Panc1 (cell line): Measurements from ENCODE around the gene PCDHGB4. TPM values are rescaled to one million over a fixed set of nuclear protein-coding genes. Genes with fewer than 3 reads are reported as not detected.

Experiments
- ATAC-seq: fragments of 200-7000 bp; cut with Tn5 transposase; 2 replicates; pipeline ENCODE4 v1.9.1; 2020; ENCODE audit warnings: mild to moderate bottlenecking, moderate library complexity
- BruUV-seq: library from RNA; stranded (reverse); fragments of 400-500 nt; replicated peaks from 2 replicates; lab custom pipeline; 2021; lab: Mats Ljungman, UMichigan
- CTCF ChIA-PET: fragments of 300-600 bp; sonication (Branson Sonifier 250); formaldehyde crosslinking; loops from one replicate; lab custom pipeline; 2022; ENCODE audit warnings: antibody characterized with exemption; lab: Charles Lee
- POLR2A ChIA-PET: fragments of 300-600 bp; sonication (Branson Sonifier 250); formaldehyde crosslinking; loops from one replicate; lab custom pipeline; 2022; ENCODE audit warnings: antibody characterized with exemption; lab: Charles Lee
- DNase-seq: peaks from one replicate; pipeline ENCODE4 v3.0.0-alpha.2; 2010; ENCODE audit warnings: low read depth, low spot score
- H3K27ac ChIP-seq: 2 replicates; pipeline ENCODE4 v1.5.1; 2011; ENCODE audit warnings: mild to moderate bottlenecking, low read length, inconsistent platforms
- H3K27me3 ChIP-seq: fragments of 200-500 bp; sonication (Bioruptor generic); 2 replicates; pipeline ENCODE4 v1.6.0; 2014; ENCODE audit warnings: low read length, inconsistent platforms; ENCODE audit not compliant: control insufficient read depth, insufficient read depth
- H3K36me3 ChIP-seq: fragments of 200-500 bp; sonication (Bioruptor generic); 2 replicates; pipeline ENCODE4 v1.5.1; 2014; ENCODE audit warnings: inconsistent platforms, mild to moderate bottlenecking, low read length, moderate library complexity; ENCODE audit not compliant: control insufficient read depth, insufficient read depth
- H3K4me1 ChIP-seq: 2 replicates; pipeline ENCODE4 v1.5.1; 2011; ENCODE audit warnings: inconsistent platforms, mild to moderate bottlenecking, low read length, moderate library complexity; ENCODE audit not compliant: control insufficient read depth, insufficient read depth
- H3K4me3 ChIP-seq, 2 experiments: 2 replicates each; pipeline ENCODE4 v1.5.1; 2011 to 2012; ENCODE audit warnings: low read depth in 2 of 2, low read length in 2 of 2, mild to moderate bottlenecking in 2 of 2, inconsistent platforms in 1 of 2, moderate library complexity in 1 of 2
- H3K9me3 ChIP-seq: fragments of 200-500 bp; sonication (Bioruptor generic); 2 replicates; pipeline ENCODE4 v1.5.1; 2014; ENCODE audit warnings: low read depth, mild to moderate bottlenecking, inconsistent platforms, low read length, moderate library complexity; ENCODE audit not compliant: control insufficient read depth, insufficient read depth
- POLR2AphosphoS5 ChIP-seq: IDR thresholded peaks from 2 replicates; pipeline ENCODE4 v1.6.1; 2012; ENCODE audit warnings: mild to moderate bottlenecking, low read depth, low read length, moderate library complexity
- SIN3A ChIP-seq: IDR thresholded peaks from 2 replicates; pipeline ENCODE4 v1.6.1; 2012; ENCODE audit warnings: low read depth, mild to moderate bottlenecking, low read length, moderate library complexity, borderline replicate concordance; ENCODE audit not compliant: insufficient read depth
- TCF7L2 ChIP-seq: IDR thresholded peaks from 2 replicates; pipeline ENCODE4 v1.6.1; 2011; ENCODE audit warnings: mild to moderate bottlenecking, low read depth, low read length, inconsistent platforms
- in situ Hi-C: cut with HindIII; loops from 2 replicates; pipeline ENCODE4 v1.10.0; 2016; ENCODE audit warnings: low sequenced_read_pairs, low pct_unique_long_range_greater_than_20kb
- intact Hi-C: fragments of 100-400 bp; cut with micrococcal nuclease; formaldehyde crosslinking; loops from one replicate; pipeline ENCODE4 v1.10.0; 2022; ENCODE audit not compliant: unreplicated experiment
- total RNA-seq: library from RNA; stranded (reverse); gene quantifications from one replicate; pipeline ENCODE4 v1.2.1, GENCODE V29; 2021; ENCODE audit not compliant: unreplicated experiment
- TF ChIP-seq, protein P1 (sequence below): fragments of 450-650 bp; IDR thresholded peaks from 2 replicates; pipeline ENCODE4 v1.5.1; 2017; ENCODE audit warnings: mild to moderate bottlenecking
- TF ChIP-seq, protein P2 (sequence below), 2 experiments: IDR thresholded peaks; 2 replicates each; pipeline ENCODE4 v1.6.1; 2011 to 2012; ENCODE audit warnings: low read depth in 2 of 2, control low read depth in 1 of 2, low read length in 1 of 2, mild to moderate bottlenecking in 1 of 2, moderate library complexity in 1 of 2; ENCODE audit not compliant: insufficient read depth in 1 of 2

Gene PCDHGB4
- total RNA-seq, 1 experiment from 2014 or later: 0.21 TPM

DNA sequence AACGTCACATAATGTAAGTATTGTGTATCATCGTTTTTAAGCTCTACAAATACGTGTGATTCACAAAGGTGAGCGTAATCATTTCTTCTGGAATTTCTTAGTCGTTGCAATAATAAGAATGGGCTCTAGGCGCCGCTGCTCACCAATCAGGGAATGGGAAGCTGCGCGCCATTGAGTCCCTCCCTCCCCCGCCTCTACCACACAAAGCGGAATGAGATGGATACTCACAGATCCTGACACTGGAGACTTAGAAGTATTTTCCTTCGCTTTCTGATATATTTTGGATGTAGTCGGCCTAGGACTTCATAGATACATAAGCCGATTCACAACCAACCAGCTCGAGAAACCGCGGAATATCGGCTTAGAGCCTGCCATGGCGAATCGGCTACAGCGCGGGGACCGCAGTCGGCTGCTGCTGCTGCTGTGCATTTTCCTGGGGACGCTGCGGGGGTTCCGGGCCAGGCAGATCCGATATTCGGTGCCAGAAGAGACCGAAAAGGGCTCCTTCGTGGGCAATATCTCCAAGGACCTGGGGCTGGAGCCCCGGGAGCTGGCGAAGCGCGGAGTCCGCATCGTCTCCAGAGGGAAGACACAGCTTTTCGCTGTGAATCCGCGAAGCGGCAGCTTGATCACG lies 33.5 kb downstream of the PCDHGB4 start, which contains the start of gene PCDHGA11:
Gene PCDHGA11 (plus strand): TSS at position 197 of the 634 bp plus-strand sequence. CDS start 177 bp downstream, at position 374.
- Histone ChIP-seq H3K27me3 (no peaks in the 10 kb centered on the region), H3K36me3 (no peaks in the 10 kb centered on the region), H3K9me3 (peaks cover 14% of the 10 kb centered on the region; the same call in 1 of the 2 replicates), H3K4me1 (no peaks in the 10 kb centered on the region; the same call in 1 of the 2 replicates), H3K27ac (no peak within 1 kb of the TSS), H3K4me3 (no peak within 1 kb of the TSS)
- POLR2A ChIA-PET: no interaction called here
- TF ChIP-seq, protein P1, sequence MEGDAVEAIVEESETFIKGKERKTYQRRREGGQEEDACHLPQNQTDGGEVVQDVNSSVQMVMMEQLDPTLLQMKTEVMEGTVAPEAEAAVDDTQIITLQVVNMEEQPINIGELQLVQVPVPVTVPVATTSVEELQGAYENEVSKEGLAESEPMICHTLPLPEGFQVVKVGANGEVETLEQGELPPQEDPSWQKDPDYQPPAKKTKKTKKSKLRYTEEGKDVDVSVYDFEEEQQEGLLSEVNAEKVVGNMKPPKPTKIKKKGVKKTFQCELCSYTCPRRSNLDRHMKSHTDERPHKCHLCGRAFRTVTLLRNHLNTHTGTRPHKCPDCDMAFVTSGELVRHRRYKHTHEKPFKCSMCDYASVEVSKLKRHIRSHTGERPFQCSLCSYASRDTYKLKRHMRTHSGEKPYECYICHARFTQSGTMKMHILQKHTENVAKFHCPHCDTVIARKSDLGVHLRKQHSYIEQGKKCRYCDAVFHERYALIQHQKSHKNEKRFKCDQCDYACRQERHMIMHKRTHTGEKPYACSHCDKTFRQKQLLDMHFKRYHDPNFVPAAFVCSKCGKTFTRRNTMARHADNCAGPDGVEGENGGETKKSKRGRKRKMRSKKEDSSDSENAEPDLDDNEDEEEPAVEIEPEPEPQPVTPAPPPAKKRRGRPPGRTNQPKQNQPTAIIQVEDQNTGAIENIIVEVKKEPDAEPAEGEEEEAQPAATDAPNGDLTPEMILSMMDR: peak; percentile 60
- TF ChIP-seq SIN3A: no peak
- no peak for DNase-seq
- intact Hi-C loops (no loop called here), in situ Hi-C loops (no loop called here)
- no TSS peak for BruUV-seq
- ATAC-seq: no peak
- CTCF ChIA-PET: interaction anchor here (0.6 to 1.0 kb wide), 3 partner anchors 59 to 143 kb away, joined by 3 to 6 read pairs (median 6); no protein-coding TSS in a partner anchor

DNA sequence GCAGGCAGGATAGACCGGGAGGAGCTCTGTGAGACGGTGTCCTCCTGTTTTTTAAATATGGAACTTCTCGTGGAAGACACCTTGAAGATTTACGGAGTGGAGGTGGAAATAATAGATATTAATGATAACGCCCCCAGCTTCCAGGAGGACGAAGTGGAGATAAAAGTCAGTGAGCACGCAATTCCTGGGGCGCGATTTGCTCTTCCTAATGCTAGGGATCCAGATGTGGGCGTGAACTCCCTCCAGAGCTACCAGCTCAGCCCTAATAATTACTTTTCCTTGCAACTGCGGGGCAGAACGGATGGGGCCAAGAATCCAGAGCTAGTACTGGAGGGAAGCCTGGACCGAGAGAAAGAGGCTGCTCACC lies 34.0 kb downstream of the PCDHGB4 start:
- CTCF ChIA-PET: interaction anchor here (0.6 to 0.8 kb wide), 2 partner anchors 59 to 136 kb away, joined by 3 to 6 read pairs; no protein-coding TSS in a partner anchor
- TF ChIP-seq, protein P1: no peak
- TF ChIP-seq SIN3A (no peak), TCF7L2 (no peak), POLR2AphosphoS5 (no peak)
- TF ChIP-seq, protein P2, sequence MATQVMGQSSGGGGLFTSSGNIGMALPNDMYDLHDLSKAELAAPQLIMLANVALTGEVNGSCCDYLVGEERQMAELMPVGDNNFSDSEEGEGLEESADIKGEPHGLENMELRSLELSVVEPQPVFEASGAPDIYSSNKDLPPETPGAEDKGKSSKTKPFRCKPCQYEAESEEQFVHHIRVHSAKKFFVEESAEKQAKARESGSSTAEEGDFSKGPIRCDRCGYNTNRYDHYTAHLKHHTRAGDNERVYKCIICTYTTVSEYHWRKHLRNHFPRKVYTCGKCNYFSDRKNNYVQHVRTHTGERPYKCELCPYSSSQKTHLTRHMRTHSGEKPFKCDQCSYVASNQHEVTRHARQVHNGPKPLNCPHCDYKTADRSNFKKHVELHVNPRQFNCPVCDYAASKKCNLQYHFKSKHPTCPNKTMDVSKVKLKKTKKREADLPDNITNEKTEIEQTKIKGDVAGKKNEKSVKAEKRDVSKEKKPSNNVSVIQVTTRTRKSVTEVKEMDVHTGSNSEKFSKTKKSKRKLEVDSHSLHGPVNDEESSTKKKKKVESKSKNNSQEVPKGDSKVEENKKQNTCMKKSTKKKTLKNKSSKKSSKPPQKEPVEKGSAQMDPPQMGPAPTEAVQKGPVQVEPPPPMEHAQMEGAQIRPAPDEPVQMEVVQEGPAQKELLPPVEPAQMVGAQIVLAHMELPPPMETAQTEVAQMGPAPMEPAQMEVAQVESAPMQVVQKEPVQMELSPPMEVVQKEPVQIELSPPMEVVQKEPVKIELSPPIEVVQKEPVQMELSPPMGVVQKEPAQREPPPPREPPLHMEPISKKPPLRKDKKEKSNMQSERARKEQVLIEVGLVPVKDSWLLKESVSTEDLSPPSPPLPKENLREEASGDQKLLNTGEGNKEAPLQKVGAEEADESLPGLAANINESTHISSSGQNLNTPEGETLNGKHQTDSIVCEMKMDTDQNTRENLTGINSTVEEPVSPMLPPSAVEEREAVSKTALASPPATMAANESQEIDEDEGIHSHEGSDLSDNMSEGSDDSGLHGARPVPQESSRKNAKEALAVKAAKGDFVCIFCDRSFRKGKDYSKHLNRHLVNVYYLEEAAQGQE (IDR thresholded peaks at IDR 0.05; ENCODE audit: insufficient read depth in 1 of 2, low read depth in 2 of 2, low read length in 1 of 2): no peak
- no peak for DNase-seq
- Histone ChIP-seq H3K9me3 (peaks cover 15% of the 10 kb centered on the region; the same call in 1 of the 2 replicates), H3K27me3 (no peaks in the 10 kb centered on the region), H3K4me1 (no peaks in the 10 kb centered on the region; the same call in 1 of the 2 replicates), H3K4me3 (no peak overlapping the region), H3K27ac (no peak overlapping the region), H3K36me3 (no peaks in the 10 kb centered on the region)
- intact Hi-C loops (no loop called here), in situ Hi-C loops (no loop called here)
- ATAC-seq: no peak
- no TSS peak for BruUV-seq
- POLR2A ChIA-PET: no interaction called here
